Vagina (tissue), 2 donors: ENCODE measurements around the gene ARVCF. TPM values are rescaled to one million over a fixed set of nuclear protein-coding genes. Genes with fewer than 3 reads are reported as not detected.
A peak's percentile ranks its signal among the peaks of the same experiment; 100 is the strongest.

Experiments
- DNase-seq, 2 donors: peaks; one replicate each; pipeline ENCODE4 v3.0.0-alpha.2; 2017; ENCODE audit errors: extremely low spot score in 2 of 2
- H3K27ac ChIP-seq: fragments of 200-600 bp; sonication (generic); one replicate; pipeline ENCODE4 v1.5.1; 2019
- H3K27me3 ChIP-seq: fragments of 200-600 bp; sonication (generic); one replicate; pipeline ENCODE4 v1.5.1; 2019
- H3K36me3 ChIP-seq, 2 donors: fragments of 200-600 bp; sonication (generic); one replicate each; pipeline ENCODE4 v1.5.1; 2017 to 2019
- H3K4me1 ChIP-seq: fragments of 200-600 bp; sonication (generic); one replicate; pipeline ENCODE4 v1.5.1; 2019
- H3K4me3 ChIP-seq, 2 donors: fragments of 200-600 bp; sonication (generic); 1 replicate in 1 of 2; 2 replicates in 1 of 2; pipeline ENCODE4 v1.5.1; 2016 to 2019
- H3K9me3 ChIP-seq: fragments of 200-600 bp; sonication (generic); one replicate; pipeline ENCODE4 v1.5.1; 2019
- POLR2A ChIP-seq, 2 donors: fragments of 450-650 bp; IDR thresholded peaks; one replicate each; pipeline ENCODE4 v1.6.1; 2017; ENCODE audit warnings: antibody characterized with exemption in 2 of 2, mild to moderate bottlenecking in 2 of 2, moderate library complexity in 2 of 2
- POLR2AphosphoS5 ChIP-seq, 2 donors: sonication (generic); formaldehyde crosslinking; IDR thresholded peaks; one replicate each; pipeline ENCODE4 v1.9.0; 2017; ENCODE audit warnings: antibody characterized with exemption in 2 of 2, mild to moderate bottlenecking in 2 of 2, low read depth in 1 of 2; ENCODE audit not compliant: insufficient read depth in 1 of 2
- intact Hi-C: fragments of 100-400 bp; cut with DNase I; formaldehyde crosslinking; loops from one replicate; pipeline ENCODE4 v1.15.1; 2023
- total RNA-seq: library from RNA; depleted of rRNA; stranded (reverse); fragments of >200 nt; gene quantifications from one replicate; pipeline ENCODE4 v1.2.3, GENCODE V29; 2016
- TF ChIP-seq, protein P1 (sequence below), 3 experiments: fragments of 450-650 bp in 2 of 3; fragments of 200-600 bp in 1 of 3; sonication (generic) in 1 of 3; IDR thresholded peaks; one replicate each; pipeline ENCODE4 v1.5.1; 2017 to 2019; ENCODE audit warnings: antibody characterized with exemption in 3 of 3, mild to moderate bottlenecking in 2 of 3, moderate library complexity in 2 of 3

ARVCF gene
- total RNA-seq, 1 donor from 2014 or later = 10.8 TPM

DNA sequence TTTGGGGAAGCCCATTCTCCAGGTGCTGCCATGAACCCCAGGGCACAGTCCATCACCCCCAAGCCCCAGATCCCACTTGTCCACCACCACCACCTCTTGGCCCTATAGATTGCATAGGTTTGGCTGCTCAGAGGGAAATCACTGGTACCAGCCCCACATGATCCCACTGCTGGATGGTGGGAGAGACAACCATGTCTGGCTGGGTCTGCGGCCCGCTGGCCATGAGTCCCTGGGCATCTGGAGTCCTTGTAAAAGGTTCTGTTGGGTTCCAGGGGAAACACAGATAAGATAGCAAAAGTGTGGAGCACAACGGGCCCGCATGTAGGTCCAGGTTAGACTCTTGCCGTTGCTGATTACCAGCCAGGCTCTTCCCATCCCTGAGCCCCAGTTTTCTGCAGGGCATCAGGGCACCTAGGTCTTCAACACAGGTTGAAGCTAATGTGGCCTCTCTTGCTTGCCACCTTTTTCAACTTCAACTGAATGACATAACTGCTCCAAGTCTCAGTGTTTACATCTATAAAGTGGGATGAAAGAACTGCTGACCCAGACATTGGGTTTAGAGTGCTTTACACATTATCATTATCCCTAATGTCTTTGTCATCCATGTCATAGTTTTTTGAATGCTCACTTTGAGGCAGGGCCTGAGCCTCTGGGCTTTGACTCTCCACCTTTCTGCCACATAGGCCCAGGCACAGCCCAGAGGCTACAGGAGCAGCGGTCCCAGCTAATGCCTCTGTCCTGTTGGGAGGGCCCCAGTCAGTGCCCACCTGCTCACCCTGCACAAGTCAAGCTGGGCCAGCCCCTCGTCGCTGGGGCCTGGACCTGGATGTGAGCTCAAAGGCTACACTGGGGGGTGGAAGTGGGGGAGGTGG lies 3.3 kb upstream of the ARVCF start:
- H3K4me1 ChIP-seq = peaks cover 32% of the 10 kb centered on the region
- no peaks in the 10 kb centered on the region for H3K27me3 ChIP-seq
- TF ChIP-seq POLR2AphosphoS5 (IDR thresholded peaks at IDR 0.05; ENCODE audit: insufficient read depth in 1 of 2, low read depth in 1 of 2) = no peak
- TF ChIP-seq POLR2A (IDR thresholded peaks at IDR 0.05) = no peak
- TF ChIP-seq, protein P1, sequence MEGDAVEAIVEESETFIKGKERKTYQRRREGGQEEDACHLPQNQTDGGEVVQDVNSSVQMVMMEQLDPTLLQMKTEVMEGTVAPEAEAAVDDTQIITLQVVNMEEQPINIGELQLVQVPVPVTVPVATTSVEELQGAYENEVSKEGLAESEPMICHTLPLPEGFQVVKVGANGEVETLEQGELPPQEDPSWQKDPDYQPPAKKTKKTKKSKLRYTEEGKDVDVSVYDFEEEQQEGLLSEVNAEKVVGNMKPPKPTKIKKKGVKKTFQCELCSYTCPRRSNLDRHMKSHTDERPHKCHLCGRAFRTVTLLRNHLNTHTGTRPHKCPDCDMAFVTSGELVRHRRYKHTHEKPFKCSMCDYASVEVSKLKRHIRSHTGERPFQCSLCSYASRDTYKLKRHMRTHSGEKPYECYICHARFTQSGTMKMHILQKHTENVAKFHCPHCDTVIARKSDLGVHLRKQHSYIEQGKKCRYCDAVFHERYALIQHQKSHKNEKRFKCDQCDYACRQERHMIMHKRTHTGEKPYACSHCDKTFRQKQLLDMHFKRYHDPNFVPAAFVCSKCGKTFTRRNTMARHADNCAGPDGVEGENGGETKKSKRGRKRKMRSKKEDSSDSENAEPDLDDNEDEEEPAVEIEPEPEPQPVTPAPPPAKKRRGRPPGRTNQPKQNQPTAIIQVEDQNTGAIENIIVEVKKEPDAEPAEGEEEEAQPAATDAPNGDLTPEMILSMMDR (IDR thresholded peaks at IDR 0.05) = no peak
- intact Hi-C loops = loop anchor here (5.0 kb wide), 1 partner anchor 57 kb away; no protein-coding TSS in a partner anchor
- peak overlapping the region; percentile 85 to 94 for H3K4me3 ChIP-seq
- no peak for DNase-seq
- H3K27ac ChIP-seq = peak overlapping the region; percentile 47
- no peaks in the 10 kb centered on the region for H3K36me3 ChIP-seq
- H3K9me3 ChIP-seq = no peaks in the 10 kb centered on the region

DNA sequence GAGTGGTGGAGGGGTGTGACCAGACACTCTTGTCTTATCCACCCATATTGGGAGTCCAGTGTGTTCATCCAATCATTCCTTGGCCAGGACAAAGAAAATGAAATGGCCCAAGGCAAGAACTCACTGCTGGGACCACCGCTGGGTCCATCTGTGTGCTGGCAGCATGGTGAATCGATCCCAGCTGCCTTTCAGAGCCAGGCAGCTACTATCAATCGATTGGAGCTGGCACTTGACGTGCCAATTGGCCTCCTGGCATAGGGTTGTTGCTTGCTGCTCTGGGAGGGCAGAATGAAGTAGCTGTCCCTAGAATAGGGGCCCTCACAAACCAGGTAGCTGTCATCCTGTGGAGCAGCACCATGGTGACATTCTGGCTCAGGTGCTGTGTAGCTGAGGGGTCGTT lies 1.4 kb upstream of the ARVCF start:
- H3K4me1 ChIP-seq = peaks cover 32% of the 10 kb centered on the region
- H3K27ac ChIP-seq = no peak overlapping the region
- no peaks in the 10 kb centered on the region for H3K27me3 ChIP-seq
- H3K4me3 ChIP-seq = no peak overlapping the region
- no peaks in the 10 kb centered on the region for H3K9me3 ChIP-seq
- intact Hi-C loops = no loop called here
- no peak for DNase-seq
- TF ChIP-seq POLR2A (IDR thresholded peaks at IDR 0.05) = no peak
- TF ChIP-seq, protein P1 (IDR thresholded peaks at IDR 0.05) = no peak
- TF ChIP-seq POLR2AphosphoS5 (IDR thresholded peaks at IDR 0.05; ENCODE audit: insufficient read depth in 1 of 2, low read depth in 1 of 2) = no peak
- H3K36me3 ChIP-seq = no peaks in the 10 kb centered on the region

DNA sequence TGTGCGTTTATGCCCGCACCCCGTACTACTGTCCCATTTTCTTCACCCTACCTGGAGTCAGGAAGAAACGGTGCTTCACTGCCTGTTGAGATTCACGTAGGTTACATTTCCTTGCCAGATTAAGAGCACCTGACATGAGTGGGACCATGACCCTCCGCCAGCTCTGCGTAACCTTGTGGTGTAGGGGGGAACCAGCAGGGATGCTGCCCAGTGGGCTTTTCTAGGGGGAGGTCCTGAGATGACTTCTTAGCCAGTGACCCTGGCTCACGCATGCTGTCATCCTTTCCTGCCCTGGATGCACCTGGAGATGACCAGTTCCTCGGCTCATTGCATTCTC lies 967 bp upstream of the ARVCF start:
- no peak overlapping the region for H3K27ac ChIP-seq
- peaks cover 29% of the 10 kb centered on the region for H3K4me1 ChIP-seq
- no peaks in the 10 kb centered on the region for H3K9me3 ChIP-seq
- DNase-seq = no peak
- no peak overlapping the region for H3K4me3 ChIP-seq
- no peaks in the 10 kb centered on the region for H3K27me3 ChIP-seq
- H3K36me3 ChIP-seq = no peaks in the 10 kb centered on the region
- intact Hi-C loops = no loop called here
- TF ChIP-seq POLR2A (IDR thresholded peaks at IDR 0.05) (no peak), POLR2AphosphoS5 (IDR thresholded peaks at IDR 0.05; ENCODE audit: insufficient read depth in 1 of 2, low read depth in 1 of 2) (no peak)
- TF ChIP-seq, protein P1 (IDR thresholded peaks at IDR 0.05) = no peak

DNA sequence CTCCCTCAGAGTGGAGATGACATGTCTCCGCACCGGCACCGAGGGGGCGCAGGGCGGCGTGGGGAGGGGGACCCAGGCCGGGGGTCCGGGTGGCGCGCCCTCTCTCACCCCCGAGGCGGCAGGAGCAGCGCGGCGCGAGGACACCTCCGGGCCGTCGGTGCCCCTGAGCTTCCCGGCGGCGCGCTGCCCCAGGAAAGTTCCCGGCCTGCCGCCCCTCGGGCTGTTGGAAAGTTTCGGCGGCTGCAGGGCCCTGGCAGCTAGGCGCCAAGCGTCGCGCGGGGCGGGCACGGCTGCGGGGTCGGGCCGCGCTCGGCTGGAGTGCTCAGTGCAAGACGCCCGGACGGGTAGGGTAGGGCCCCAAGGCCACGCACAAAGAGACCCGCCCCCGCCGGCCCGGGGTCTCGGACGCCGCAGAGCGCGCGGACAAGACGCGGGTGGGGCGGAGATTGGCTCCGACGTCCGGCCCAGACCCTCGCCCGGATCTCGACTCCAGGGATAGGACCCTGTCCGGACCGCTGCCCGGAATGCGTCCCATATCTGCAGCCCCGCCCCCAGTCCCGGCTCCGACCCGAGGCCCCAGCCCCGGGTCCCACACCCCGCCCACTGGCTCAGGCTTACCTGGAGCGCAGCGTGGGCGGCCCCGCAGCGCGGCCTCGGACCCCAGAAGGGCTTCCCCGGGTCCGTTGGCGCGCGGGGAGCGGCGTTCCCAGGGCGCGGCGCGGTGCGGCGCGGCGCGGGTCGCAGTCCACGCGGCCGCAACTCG lies 471 bp downstream of the ARVCF start:
- Histone ChIP-seq H3K27ac (no peak overlapping the region), H3K4me3 (peak overlapping the region; percentile 60 to 75), H3K27me3 (no peaks in the 10 kb centered on the region), H3K4me1 (peaks cover 15% of the 10 kb centered on the region), H3K36me3 (no peaks in the 10 kb centered on the region), H3K9me3 (no peaks in the 10 kb centered on the region)
- TF ChIP-seq, protein P1 (IDR thresholded peaks at IDR 0.05) = no peak
- TF ChIP-seq POLR2A (IDR thresholded peaks at IDR 0.05) = no peak
- TF ChIP-seq POLR2AphosphoS5 (IDR thresholded peaks at IDR 0.05; ENCODE audit: insufficient read depth in 1 of 2, low read depth in 1 of 2) = no peak
- intact Hi-C loops = no loop called here
- no peak for DNase-seq
